Liver (tissue), 9 donors: ENCODE results near the gene ADAM30. TPM values are rescaled to one million over a fixed set of nuclear protein-coding genes. Genes with fewer than 3 reads are reported as not detected.

Experiments used
- DNase-seq: peaks from one replicate; pipeline ENCODE4 v3.0.0-alpha.2; 2017; ENCODE audit warnings: low spot score
- H3K27ac ChIP-seq, 2 donors: one replicate each; pipeline ENCODE4 v1.7.0; 2013; ENCODE audit warnings: inconsistent platforms in 2 of 2, low read length in 2 of 2, control low read depth in 1 of 2, low read depth in 1 of 2, mild to moderate bottlenecking in 1 of 2
- H3K27me3 ChIP-seq, 4 donors: one replicate each; pipeline versions ENCODE4 v1.6.1 to v1.7.0; 2013; ENCODE audit warnings: low read length in 3 of 4, inconsistent platforms in 1 of 4, mild to moderate bottlenecking in 1 of 4, moderate library complexity in 1 of 4; ENCODE audit not compliant: control insufficient read depth in 4 of 4, insufficient read depth in 4 of 4
- H3K36me3 ChIP-seq, 4 donors: one replicate each; pipeline versions ENCODE4 v1.6.1 to v1.7.0; 2013; ENCODE audit warnings: low read length in 3 of 4, mild to moderate bottlenecking in 3 of 4, low read depth in 1 of 4, moderate library complexity in 1 of 4; ENCODE audit not compliant: control insufficient read depth in 4 of 4, insufficient read depth in 3 of 4
- H3K4me1 ChIP-seq, 4 donors: one replicate each; pipeline versions ENCODE4 v1.6.1 to v1.7.0; 2013; ENCODE audit warnings: low read length in 3 of 4, mild to moderate bottlenecking in 3 of 4, moderate library complexity in 1 of 4; ENCODE audit not compliant: control insufficient read depth in 4 of 4, insufficient read depth in 4 of 4
- H3K4me3 ChIP-seq, 3 donors: one replicate each; pipeline versions ENCODE4 v1.6.1 to v1.7.0; 2013; ENCODE audit warnings: low read length in 3 of 3, control low read depth in 1 of 3, low read depth in 1 of 3, mild to moderate bottlenecking in 1 of 3
- H3K9ac ChIP-seq, 2 donors: one replicate each; pipeline ENCODE4 v1.7.0; 2013; ENCODE audit warnings: low read length in 2 of 2, mild to moderate bottlenecking in 2 of 2, moderate library complexity in 2 of 2, control low read depth in 1 of 2, low read depth in 1 of 2
- H3K9me3 ChIP-seq, 4 donors: one replicate each; pipeline versions ENCODE4 v1.6.1 to v1.7.0; 2013; ENCODE audit warnings: low read length in 3 of 4; ENCODE audit not compliant: control insufficient read depth in 4 of 4
- ATF3 ChIP-seq: IDR thresholded peaks from 2 replicates; pipeline ENCODE4 v1.6.1; 2016; ENCODE audit warnings: antibody characterized with exemption
- CTCF ChIP-seq: fragments of 150-350 bp; IDR thresholded peaks from 2 replicates; pipeline ENCODE4 v1.5.1; 2017; ENCODE audit warnings: improper control_type of control experiment, low read depth, low read length; ENCODE audit not compliant: missing input control
- EGR1 ChIP-seq, 2 donors: IDR thresholded peaks; 2 replicates each; pipeline ENCODE4 v1.6.1; 2016 to 2018; ENCODE audit warnings: antibody characterized with exemption in 2 of 2, low read depth in 2 of 2
- FOXA1 ChIP-seq: IDR thresholded peaks from 2 replicates; pipeline ENCODE4 v1.6.1; 2016; ENCODE audit warnings: antibody characterized with exemption
- FOXA2 ChIP-seq: IDR thresholded peaks from 2 replicates; pipeline ENCODE4 v1.6.1; 2016; ENCODE audit warnings: antibody characterized with exemption
- GABPA ChIP-seq, 2 donors: IDR thresholded peaks in 1 of 2; conservative IDR thresholded peaks in 1 of 2; 2 replicates each; pipeline ENCODE4 v1.6.1; 2016; ENCODE audit warnings: antibody characterized with exemption in 2 of 2, mild to moderate bottlenecking in 1 of 2, moderate library complexity in 1 of 2
- HNF4G ChIP-seq: IDR thresholded peaks from 2 replicates; pipeline ENCODE4 v1.6.1; 2016; ENCODE audit warnings: antibody characterized with exemption
- JUND ChIP-seq, 2 donors: IDR thresholded peaks; 2 replicates each; pipeline ENCODE4 v1.6.1; 2016; ENCODE audit warnings: antibody characterized with exemption in 2 of 2
- MAX ChIP-seq: IDR thresholded peaks from 2 replicates; pipeline ENCODE4 v1.6.1; 2016; ENCODE audit warnings: antibody characterized with exemption
- NR2F2 ChIP-seq: IDR thresholded peaks from 2 replicates; pipeline ENCODE4 v1.6.1; 2016; ENCODE audit warnings: antibody characterized with exemption
- RAD21 ChIP-seq, 2 donors: IDR thresholded peaks; 2 replicates each; pipeline ENCODE4 v1.6.1; 2016; ENCODE audit warnings: antibody characterized with exemption in 2 of 2, mild to moderate bottlenecking in 2 of 2
- RXRA ChIP-seq, 2 donors: IDR thresholded peaks; 2 replicates each; pipeline ENCODE4 v1.6.1; 2017 to 2018; ENCODE audit warnings: antibody characterized with exemption in 2 of 2, mild to moderate bottlenecking in 1 of 2
- SP1 ChIP-seq: IDR thresholded peaks from 2 replicates; pipeline ENCODE4 v1.6.1; 2018; ENCODE audit warnings: antibody characterized with exemption, mild to moderate bottlenecking
- TAF1 ChIP-seq: conservative IDR thresholded peaks from 2 replicates; pipeline ENCODE4 v1.6.1; 2016; ENCODE audit warnings: antibody characterized with exemption, mild to moderate bottlenecking
- YY1 ChIP-seq: IDR thresholded peaks from 2 replicates; pipeline ENCODE4 v1.6.1; 2016; ENCODE audit warnings: antibody characterized with exemption, mild to moderate bottlenecking
- ZBTB33 ChIP-seq: IDR thresholded peaks from 2 replicates; pipeline ENCODE4 v1.6.1; 2016; ENCODE audit warnings: antibody characterized with exemption
- WGBS: extraction: QIAGEN DNeasy Blood & Tissue Kit; methylation state at CpG from one replicate; pipeline ENCODE4 v1.1.7; 2013; 5-methylcytosine and 5-hydroxymethylcytosine counted together
- polyA plus RNA-seq, 2 donors: library from polyadenylated mRNA; stranded (reverse) in 1 of 2; unstranded in 1 of 2; fragments of 200-250 nt in 1 of 2; fragments of >200 nt in 1 of 2; fragmentation: Nextera tagmentation in 1 of 2; extraction: Ambion mirVana in 1 of 2; gene quantifications; one replicate each; pipeline versions ENCODE4 v1.2.1 to v1.2.3, GENCODE V29; 2013 to 2015
- total RNA-seq, 2 donors: library from RNA; depleted of rRNA; stranded (reverse); fragments of >200 nt; gene quantifications; one replicate each; pipeline ENCODE4 v1.2.3, GENCODE V29; 2014
- donor health status: healthy.
- donor health status: healthy.
- donor health status: healthy.
- donor health status: healthy.
- donor health status: healthy.

ADAM30 gene
- total and polyA plus RNA-seq, 4 donors = not detected

- WGBS = 86% methylated on average over 1 of the region's 1 CpG
- DNase-seq = no peak
- no peaks in the 10 kb centered on the region for H3K36me3 ChIP-seq
- no peak overlapping the region for H3K27ac ChIP-seq
- no peak overlapping the region for H3K4me3 ChIP-seq
- H3K9ac ChIP-seq = no peak overlapping the region
- TF ChIP-seq ZBTB33 (no peak), MAX (no peak), ATF3 (no peak), CTCF (no peak), FOXA1 (no peak), YY1 (no peak), SP1 (no peak), FOXA2 (no peak), EGR1 (IDR thresholded peaks at IDR 0.05; ENCODE audit: low read depth in 2 of 2) (no peak), HNF4G (no peak), GABPA (IDR thresholded peaks at IDR 0.05 in 1 of 2, conservative IDR thresholded peaks at IDR 0.05 in 1 of 2) (no peak), RXRA (IDR thresholded peaks at IDR 0.05) (no peak), RAD21 (IDR thresholded peaks at IDR 0.05) (no peak), TAF1 (no peak), JUND (IDR thresholded peaks at IDR 0.05) (no peak), NR2F2 (no peak)
- no peaks in the 10 kb centered on the region for H3K27me3 ChIP-seq
- H3K9me3 ChIP-seq = no peaks in the 10 kb centered on the region
- peaks cover 0 to 5% (median 3%) of the 10 kb centered on the region in 4 donors for H3K4me1 ChIP-seq
Measured at GRCh38 chr1:119869995-119870394, 26.3 kb downstream of the ADAM30 start.

- Histone ChIP-seq H3K27ac (no peak overlapping the region), H3K4me1 (peaks cover 0 to 5% (median 3%) of the 10 kb centered on the region in 4 donors), H3K9me3 (no peaks in the 10 kb centered on the region), H3K27me3 (no peaks in the 10 kb centered on the region), H3K4me3 (no peak overlapping the region), H3K36me3 (no peaks in the 10 kb centered on the region), H3K9ac (no peak overlapping the region)
- DNase-seq = no peak
- TF ChIP-seq SP1 = no peak
- TF ChIP-seq RAD21 (IDR thresholded peaks at IDR 0.05) = peak in 1 of 2 donors; percentile 7
- 88% methylated on average over 2 of the region's 2 CpGs for WGBS
Measured at GRCh38 chr1:119868176-119868575, 28.1 kb downstream of the ADAM30 start.

- Histone ChIP-seq H3K4me1 (peaks cover 0 to 5% (median 3%) of the 10 kb centered on the region in 4 donors), H3K4me3 (no peak overlapping the region), H3K36me3 (no peaks in the 10 kb centered on the region), H3K27ac (no peak overlapping the region), H3K9ac (no peak overlapping the region), H3K27me3 (no peaks in the 10 kb centered on the region), H3K9me3 (no peaks in the 10 kb centered on the region)
- no peak for TF ChIP-seq TAF1
- no peak for TF ChIP-seq HNF4G
- no peak for TF ChIP-seq CTCF
- no peak for DNase-seq
- WGBS = 86% methylated on average over 3 of the region's 3 CpGs
Measured at GRCh38 chr1:119866451-119866850, 29.9 kb downstream of the ADAM30 start.
